DOHH2 (cell line): Measurements from ENCODE around the gene ZFX.

ENCODE experiments used
- CTCF ChIP-seq: fragments of 200-600 bp; sonication (generic); IDR thresholded peaks from one replicate; pipeline ENCODE4 v1.5.1; 2014; ENCODE audit warnings: antibody characterized with exemption, mild to moderate bottlenecking, low read depth, low read length; ENCODE audit not compliant: poor library complexity, severe bottlenecking
- EZH2phosphoT487 ChIP-seq: fragments of 200-600 bp; sonication (generic); IDR thresholded peaks from 2 replicates; pipeline ENCODE4 v1.6.1; 2017; ENCODE audit warnings: borderline replicate concordance, mild to moderate bottlenecking, antibody characterized with exemption, low read length, moderate library complexity, mixed read lengths

- TF ChIP-seq CTCF (no peak), EZH2phosphoT487 (no peak)
Observed at GRCh38 chrX:24125028-24125612, 24.4 kb upstream of the ZFX start.
